CD4-positive, alpha-beta memory T cell (primary cell): ENCODE data around the gene ADGRD1. TPM values are rescaled to one million over a fixed set of nuclear protein-coding genes. Genes with fewer than 3 reads are reported as not detected.

ENCODE experiments used
- CTCF ChIA-PET: fragments of 350-600 bp; sonication (Branson Sonifier 250); formaldehyde crosslinking; loops from one replicate; lab custom pipeline; 2021; ENCODE audit warnings: inconsistent platforms; ENCODE audit not compliant: partially characterized antibody; lab: Charles Lee
- POLR2A ChIA-PET: fragments of 350-600 bp; sonication (Branson Sonifier 250); formaldehyde crosslinking; loops from one replicate; lab custom pipeline; 2021; ENCODE audit not compliant: partially characterized antibody; lab: Charles Lee
- DNase-seq, 5 donors: peaks; one replicate each; pipeline versions ENCODE4 v3.0.0 to v3.0.0-alpha.2; 2020 to 2022; ENCODE audit warnings: mixed read lengths in 1 of 5
- H3K27ac ChIP-seq: one replicate; pipeline ENCODE4 v1.7.0; 2013; ENCODE audit warnings: low read depth, low read length
- H3K27me3 ChIP-seq: 2 replicates; pipeline ENCODE4 v1.7.0; 2013; ENCODE audit warnings: mild to moderate bottlenecking, low read length, moderate library complexity; ENCODE audit not compliant: insufficient read depth
- H3K36me3 ChIP-seq: 2 replicates; pipeline ENCODE4 v1.7.0; 2013; ENCODE audit warnings: mild to moderate bottlenecking, low read length, moderate library complexity; ENCODE audit not compliant: insufficient read depth
- H3K4me1 ChIP-seq: 2 replicates; pipeline ENCODE4 v1.7.0; 2013; ENCODE audit warnings: mild to moderate bottlenecking, low read length, moderate library complexity; ENCODE audit not compliant: insufficient read depth
- H3K4me3 ChIP-seq, 2 donors: one replicate each; pipeline ENCODE4 v1.7.0; 2013; ENCODE audit warnings: low read length in 2 of 2, mild to moderate bottlenecking in 1 of 2
- H3K9me3 ChIP-seq, 2 donors: one replicate each; pipeline ENCODE4 v1.7.0; 2013; ENCODE audit warnings: low read length in 2 of 2, control low read depth in 1 of 2; ENCODE audit not compliant: control insufficient read depth in 1 of 2
- H3K27ac Mint-ChIP-seq, 7 donors: one replicate each; pipeline ENCODE4 v1.8.0; 2020 to 2021; ENCODE audit warnings: mixed read lengths in 7 of 7, mild to moderate bottlenecking in 6 of 7, inconsistent platforms in 3 of 7, moderate library complexity in 3 of 7
- H3K27me3 Mint-ChIP-seq, 2 donors: one replicate each; pipeline ENCODE4 v1.8.0; 2020 to 2021; ENCODE audit warnings: mixed read lengths in 2 of 2
- H3K36me3 Mint-ChIP-seq, 2 donors: one replicate each; pipeline ENCODE4 v1.8.0; 2020 to 2021; ENCODE audit warnings: mixed read lengths in 2 of 2, inconsistent platforms in 1 of 2, mild to moderate bottlenecking in 1 of 2
- H3K4me1 Mint-ChIP-seq, 4 donors: one replicate each; pipeline ENCODE4 v1.8.0; 2020 to 2021; ENCODE audit warnings: mixed read lengths in 4 of 4, mild to moderate bottlenecking in 1 of 4
- H3K4me3 Mint-ChIP-seq, 8 donors: one replicate each; pipeline ENCODE4 v1.8.0; 2020 to 2021; ENCODE audit warnings: mixed read lengths in 8 of 8, mild to moderate bottlenecking in 7 of 8, moderate library complexity in 6 of 8, inconsistent platforms in 3 of 8
- H3K9me3 Mint-ChIP-seq, 8 donors: one replicate each; pipeline ENCODE4 v1.8.0; 2020 to 2021; ENCODE audit warnings: mixed read lengths in 8 of 8, mild to moderate bottlenecking in 5 of 8, inconsistent platforms in 3 of 8, moderate library complexity in 1 of 8
- intact Hi-C: fragments of 100-400 bp; cut with micrococcal nuclease; formaldehyde crosslinking; loops from one replicate; pipeline ENCODE4 v1.15.1; 2023
- polyA plus RNA-seq, 2 donors: library from polyadenylated mRNA; unstranded; fragments of 300-500 nt; fragmentation: Illumina TruSeq; gene quantifications; one replicate each; pipeline ENCODE4 v1.2.3, GENCODE V29; 2021
- total RNA-seq, 2 experiments: library from RNA; stranded (reverse); gene quantifications; one replicate each; pipeline ENCODE4 v1.2.3, GENCODE V29; 2021

ADGRD1 gene
- total and polyA plus RNA-seq, 4 experiments from 2014 or later = not detected

- DNase-seq = peak; percentile 54 to 68 (median 58)
- Mint-ChIP-seq H3K36me3 (no peaks in the 10 kb centered on the region), H3K4me3 (no peak overlapping the region), H3K27me3 (no peaks in the 10 kb centered on the region), H3K27ac (peak overlapping the region in 1 of 7 donors; percentile 31), H3K4me1 (peaks cover 0 to 2% (median under 1%) of the 10 kb centered on the region in 4 donors), H3K9me3 (no peaks in the 10 kb centered on the region)
- H3K27me3 ChIP-seq = no peaks in the 10 kb centered on the region
- H3K4me1 ChIP-seq = peaks cover 6% of the 10 kb centered on the region
- intact Hi-C loops = loop anchor here (1.0 to 2.0 kb wide), 2 partner anchors 306 to 314 kb away; no protein-coding TSS in a partner anchor
- POLR2A ChIA-PET = interaction anchor here (1.0 kb wide), 1 partner anchor 306 kb away, joined by 3 read pairs; no protein-coding TSS in a partner anchor
- H3K27ac ChIP-seq = no peak overlapping the region
- CTCF ChIA-PET = interaction anchor here (0.6 to 5.8 kb wide), 17 partner anchors 10 to 377 kb away, joined by 3 to 94 read pairs (median 4); no protein-coding TSS in a partner anchor
- no peak overlapping the region for H3K4me3 ChIP-seq
- H3K36me3 ChIP-seq = no peaks in the 10 kb centered on the region
- H3K9me3 ChIP-seq = no peaks in the 10 kb centered on the region
Measured at GRCh38 chr12:131132118-131132892, 178.6 kb downstream of the ADGRD1 start.

- intact Hi-C loops = loop anchor here (2.0 kb wide), 1 partner anchor 314 kb away; no protein-coding TSS in a partner anchor
- H3K4me1 Mint-ChIP-seq = peaks cover 0 to 2% (median under 1%) of the 10 kb centered on the region in 4 donors
- DNase-seq = no peak
- no peak overlapping the region for H3K27ac Mint-ChIP-seq
- H3K27ac ChIP-seq = no peak overlapping the region
- H3K4me1 ChIP-seq = peaks cover 6% of the 10 kb centered on the region
- H3K27me3 Mint-ChIP-seq = peaks cover 0 to 2% of the 10 kb centered on the region in 2 donors
- no peaks in the 10 kb centered on the region for H3K36me3 Mint-ChIP-seq
- ChIA-PET POLR2A (interaction anchor here (1.0 kb wide), 1 partner anchor 307 kb away, joined by 3 read pairs; no protein-coding TSS in a partner anchor), CTCF (interaction anchor here (0.8 to 5.8 kb wide), 13 partner anchors 11 to 378 kb away, joined by 3 to 94 read pairs (median 6); no protein-coding TSS in a partner anchor)
- no peaks in the 10 kb centered on the region for H3K27me3 ChIP-seq
- no peaks in the 10 kb centered on the region for H3K36me3 ChIP-seq
- no peak overlapping the region for H3K4me3 Mint-ChIP-seq
- no peaks in the 10 kb centered on the region for H3K9me3 ChIP-seq
- H3K4me3 ChIP-seq = no peak overlapping the region
- no peaks in the 10 kb centered on the region for H3K9me3 Mint-ChIP-seq
Measured at GRCh38 chr12:131133015-131133905, 179.6 kb downstream of the ADGRD1 start.

GRCh38 chr12:131133994-131134393 lies 180.3 kb downstream of the ADGRD1 start:
- no peak overlapping the region for H3K27ac Mint-ChIP-seq
- H3K36me3 Mint-ChIP-seq = no peaks in the 10 kb centered on the region
- H3K27ac ChIP-seq = no peak overlapping the region
- peaks cover 0 to 2% of the 10 kb centered on the region in 2 donors for H3K27me3 Mint-ChIP-seq
- DNase-seq = no peak
- ChIA-PET CTCF (interaction anchor here (1.1 to 5.8 kb wide), 7 partner anchors 10 to 313 kb away, joined by 3 to 94 read pairs (median 7); no protein-coding TSS in a partner anchor), POLR2A (no interaction called here)
- H3K4me1 Mint-ChIP-seq = peaks cover 0 to 2% (median under 1%) of the 10 kb centered on the region in 4 donors
- peaks cover 6% of the 10 kb centered on the region for H3K4me1 ChIP-seq
- no peaks in the 10 kb centered on the region for H3K9me3 ChIP-seq
- intact Hi-C loops = loop anchor here (2.0 kb wide), 1 partner anchor 315 kb away; no protein-coding TSS in a partner anchor
- H3K4me3 ChIP-seq = no peak overlapping the region
- H3K9me3 Mint-ChIP-seq = no peaks in the 10 kb centered on the region
- H3K27me3 ChIP-seq = no peaks in the 10 kb centered on the region
- H3K4me3 Mint-ChIP-seq = no peak overlapping the region
- no peaks in the 10 kb centered on the region for H3K36me3 ChIP-seq

- Mint-ChIP-seq H3K27ac (no peak overlapping the region), H3K27me3 (peaks cover 0 to 2% of the 10 kb centered on the region in 2 donors), H3K9me3 (no peaks in the 10 kb centered on the region), H3K4me3 (no peak overlapping the region), H3K4me1 (peaks cover 0 to 2% (median under 1%) of the 10 kb centered on the region in 4 donors), H3K36me3 (no peaks in the 10 kb centered on the region)
- no peak overlapping the region for H3K4me3 ChIP-seq
- ChIA-PET CTCF (interaction anchor here (1.1 to 5.8 kb wide), 6 partner anchors 9 to 314 kb away, joined by 3 to 94 read pairs (median 6); no protein-coding TSS in a partner anchor), POLR2A (no interaction called here)
- no peaks in the 10 kb centered on the region for H3K9me3 ChIP-seq
- no peaks in the 10 kb centered on the region for H3K27me3 ChIP-seq
- H3K27ac ChIP-seq = no peak overlapping the region
- intact Hi-C loops = no loop called here
- H3K4me1 ChIP-seq = peaks cover 6% of the 10 kb centered on the region
- no peaks in the 10 kb centered on the region for H3K36me3 ChIP-seq
- no peak for DNase-seq
Measured at GRCh38 chr12:131134523-131135310, 181.0 kb downstream of the ADGRD1 start.

- Histone ChIP-seq H3K27ac (no peak overlapping the region), H3K36me3 (no peaks in the 10 kb centered on the region), H3K4me1 (peaks cover 6% of the 10 kb centered on the region), H3K27me3 (no peaks in the 10 kb centered on the region), H3K9me3 (no peaks in the 10 kb centered on the region), H3K4me3 (no peak overlapping the region)
- H3K27ac Mint-ChIP-seq = no peak overlapping the region
- ChIA-PET POLR2A (no interaction called here), CTCF (interaction anchor here (1.4 to 5.8 kb wide), 4 partner anchors 11 to 309 kb away, joined by 3 to 94 read pairs (median 30); no protein-coding TSS in a partner anchor)
- H3K36me3 Mint-ChIP-seq = no peaks in the 10 kb centered on the region
- peaks cover 0 to 2% of the 10 kb centered on the region in 2 donors for H3K27me3 Mint-ChIP-seq
- H3K9me3 Mint-ChIP-seq = no peaks in the 10 kb centered on the region
- intact Hi-C loops = no loop called here
- no peak for DNase-seq
- H3K4me3 Mint-ChIP-seq = no peak overlapping the region
- peaks cover 0 to 2% (median under 1%) of the 10 kb centered on the region in 4 donors for H3K4me1 Mint-ChIP-seq
Measured at GRCh38 chr12:131135311-131135785, 181.6 kb downstream of the ADGRD1 start.

- H3K36me3 ChIP-seq = no peaks in the 10 kb centered on the region
- no peaks in the 10 kb centered on the region for H3K9me3 Mint-ChIP-seq
- no peak for DNase-seq
- peaks cover 0 to 2% (median under 1%) of the 10 kb centered on the region in 4 donors for H3K4me1 Mint-ChIP-seq
- no peak overlapping the region for H3K27ac Mint-ChIP-seq
- peaks cover 0 to 2% of the 10 kb centered on the region in 2 donors for H3K27me3 Mint-ChIP-seq
- no peak overlapping the region for H3K4me3 Mint-ChIP-seq
- peaks cover 6% of the 10 kb centered on the region for H3K4me1 ChIP-seq
- no peak overlapping the region for H3K4me3 ChIP-seq
- ChIA-PET POLR2A (no interaction called here), CTCF (interaction anchor here (2.4 kb wide), 1 partner anchor 31 kb away, joined by 6 read pairs; no protein-coding TSS in a partner anchor)
- intact Hi-C loops = no loop called here
- H3K36me3 Mint-ChIP-seq = no peaks in the 10 kb centered on the region
- no peaks in the 10 kb centered on the region for H3K9me3 ChIP-seq
- H3K27me3 ChIP-seq = no peaks in the 10 kb centered on the region
- no peak overlapping the region for H3K27ac ChIP-seq
Measured at GRCh38 chr12:131135786-131136538, 182.3 kb downstream of the ADGRD1 start.
